Upper lobe of right lung (tissue), 1 donor: Measurements from ENCODE around the gene ESRRA. TPM values are rescaled to one million over a fixed set of nuclear protein-coding genes. Genes with fewer than 3 reads are reported as not detected.

Experiments
- ATAC-seq: fragments of 200-7000 bp; cut with Tn5 transposase; one replicate; pipeline ENCODE4 v1.9.1; 2020; ENCODE audit warnings: mild to moderate bottlenecking, moderate library complexity
- DNase-seq: peaks from one replicate; pipeline ENCODE4 v3.0.0-alpha.2; 2020
- H3K27ac ChIP-seq: fragments of 200-600 bp; one replicate; pipeline ENCODE4 v1.8.0; 2022
- H3K27me3 ChIP-seq: fragments of 200-600 bp; one replicate; pipeline ENCODE4 v1.8.0; 2022; ENCODE audit warnings: mild to moderate bottlenecking
- H3K36me3 ChIP-seq: fragments of 200-600 bp; one replicate; pipeline ENCODE4 v1.8.0; 2022
- H3K4me1 ChIP-seq: fragments of 200-600 bp; one replicate; pipeline ENCODE4 v1.8.0; 2022
- H3K4me3 ChIP-seq: fragments of 200-600 bp; one replicate; pipeline ENCODE4 v1.8.0; 2022; ENCODE audit warnings: mild to moderate bottlenecking
- H3K9me3 ChIP-seq: fragments of 200-600 bp; one replicate; pipeline ENCODE4 v1.8.0; 2022
- CTCF ChIP-seq: fragments of 200-600 bp; IDR thresholded peaks from one replicate; pipeline ENCODE4 v1.8.0; 2022; ENCODE audit warnings: antibody characterized with exemption
- intact Hi-C: fragments of 100-400 bp; cut with DNase I; formaldehyde crosslinking; loops from one replicate; pipeline ENCODE4 v1.11.0; 2022
- total RNA-seq: library from RNA; stranded (reverse); fragmentation: NEBNext Ultra II Directional; extraction: Animal tissue kit (Norgen Biotek cat#: 25700); gene quantifications from one replicate; pipeline ENCODE4 v1.2.1, GENCODE V29; 2021
- donor health status: DM: no; HTN: yes; CAD: no; lungs with severe emphysema.

Gene ESRRA
- total RNA-seq, 1 donor from 2014 or later: 51.9 TPM

- Histone ChIP-seq H3K27me3 (peaks cover 57% of the 10 kb centered on the region), H3K27ac (peak overlapping the region; percentile 48), H3K36me3 (no peaks in the 10 kb centered on the region), H3K4me1 (peaks cover 24% of the 10 kb centered on the region), H3K9me3 (no peaks in the 10 kb centered on the region), H3K4me3 (peak overlapping the region; percentile 55)
- peak; percentile 86 for DNase-seq
- intact Hi-C loops: no loop called here
- no peak for TF ChIP-seq CTCF
- peak; percentile 65 for ATAC-seq
Measured at GRCh38 chr11:64298966-64299846, 6.1 kb upstream of the ESRRA start.

GRCh38 chr11:64299847-64300648 is 5.3 kb upstream of the ESRRA start, which contains the start of gene CATSPERZ:
Gene CATSPERZ, plus strand, starts transcription at chr11:64300358. Its CDS starts 53 bp downstream, at chr11:64300411.
- no peaks in the 10 kb centered on the region for H3K9me3 ChIP-seq
- no peak for DNase-seq
- H3K4me1 ChIP-seq: peaks cover 25% of the 10 kb centered on the region
- intact Hi-C loops: loop anchor here (5.0 kb wide), 1 partner anchor 98 kb away; no protein-coding TSS in a partner anchor
- H3K27me3 ChIP-seq: peaks cover 49% of the 10 kb centered on the region
- peak within 1 kb of the TSS; percentile 48 for H3K27ac ChIP-seq
- peak within 1 kb of the TSS; percentile 55 for H3K4me3 ChIP-seq
- H3K36me3 ChIP-seq: no peaks in the 10 kb centered on the region
- no peak for ATAC-seq
- TF ChIP-seq CTCF: no peak

GRCh38 chr11:64303109-64304031 is 2.0 kb upstream of the ESRRA start:
- Histone ChIP-seq H3K36me3 (peaks cover 7% of the 10 kb centered on the region), H3K27me3 (peaks cover 23% of the 10 kb centered on the region), H3K9me3 (no peaks in the 10 kb centered on the region), H3K4me3 (peak overlapping the region; percentile 70), H3K4me1 (peaks cover 37% of the 10 kb centered on the region), H3K27ac (peak overlapping the region; percentile 94)
- ATAC-seq (no peak), DNase-seq (no peak)
- TF ChIP-seq CTCF: no peak
- intact Hi-C loops: loop anchor here (5.0 kb wide), 1 partner anchor 101 kb away; no protein-coding TSS in a partner anchor

DNA sequence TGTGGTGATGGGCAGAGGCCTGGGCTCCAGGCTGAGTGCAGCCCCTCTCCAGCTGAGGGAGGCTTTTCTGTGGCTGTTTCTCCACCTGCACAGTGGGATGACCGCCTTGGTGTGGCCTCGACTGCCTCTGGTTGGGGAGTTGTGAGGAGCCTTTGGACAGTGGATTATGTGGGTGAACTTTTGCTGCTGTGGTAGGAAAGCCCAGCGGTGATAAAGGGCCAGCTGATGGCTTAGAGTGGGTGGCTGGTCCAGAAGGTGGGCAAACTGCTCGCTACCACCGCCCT is 1.4 kb upstream of the ESRRA start:
- H3K36me3 ChIP-seq: peaks cover 7% of the 10 kb centered on the region
- no peak for TF ChIP-seq CTCF
- no peaks in the 10 kb centered on the region for H3K9me3 ChIP-seq
- peak overlapping the region; percentile 70 for H3K4me3 ChIP-seq
- intact Hi-C loops: loop anchor here (5.0 kb wide), 1 partner anchor 102 kb away; no protein-coding TSS in a partner anchor
- H3K27ac ChIP-seq: peak overlapping the region; percentile 94
- H3K4me1 ChIP-seq: peaks cover 36% of the 10 kb centered on the region
- ATAC-seq (no peak), DNase-seq (no peak)
- peaks cover 17% of the 10 kb centered on the region for H3K27me3 ChIP-seq
